Vagina (tissue), 2 donors: ENCODE data around the gene SNED1.

ENCODE experiments used
- CTCF ChIP-seq, 3 experiments: fragments of 450-650 bp in 2 of 3; fragments of 200-600 bp in 1 of 3; sonication (generic) in 1 of 3; IDR thresholded peaks; one replicate each; pipeline ENCODE4 v1.5.1; 2017 to 2019; ENCODE audit warnings: antibody characterized with exemption in 3 of 3, mild to moderate bottlenecking in 2 of 3, moderate library complexity in 2 of 3
- POLR2A ChIP-seq, 2 donors: fragments of 450-650 bp; IDR thresholded peaks; one replicate each; pipeline ENCODE4 v1.6.1; 2017; ENCODE audit warnings: antibody characterized with exemption in 2 of 2, mild to moderate bottlenecking in 2 of 2, moderate library complexity in 2 of 2
- POLR2AphosphoS5 ChIP-seq, 2 donors: sonication (generic); formaldehyde crosslinking; IDR thresholded peaks; one replicate each; pipeline ENCODE4 v1.9.0; 2017; ENCODE audit warnings: antibody characterized with exemption in 2 of 2, mild to moderate bottlenecking in 2 of 2, low read depth in 1 of 2; ENCODE audit not compliant: insufficient read depth in 1 of 2

GRCh38 chr2:241033994-241034393 lies 35.6 kb downstream of the SNED1 start:
- no peak for TF ChIP-seq CTCF (IDR thresholded peaks at IDR 0.05)
- no peak for TF ChIP-seq POLR2A (IDR thresholded peaks at IDR 0.05)
- no peak for TF ChIP-seq POLR2AphosphoS5 (IDR thresholded peaks at IDR 0.05; ENCODE audit: insufficient read depth in 1 of 2, low read depth in 1 of 2)
